Thymus (tissue), 14 donors: ENCODE data around the gene PHKG1. TPM values are rescaled to one million over a fixed set of nuclear protein-coding genes. Genes with fewer than 3 reads are reported as not detected.
"Not testable (repeated sequence)": the region's sequence is repeated elsewhere in the genome, so short reads cannot be mapped to it uniquely, and the experiment has no call there.

Experiments used
- DNase-seq, 9 donors: peaks; one replicate each; pipeline ENCODE4 v3.0.0-alpha.2; 2013; ENCODE audit warnings: low spot score in 9 of 9, low read depth in 6 of 9, missing footprints in 1 of 9
- H3K27ac ChIP-seq, 2 donors: one replicate each; pipeline ENCODE4 v1.5.1; 2013; ENCODE audit warnings: control low read depth in 1 of 2, low read depth in 1 of 2, low read length in 1 of 2, mild to moderate bottlenecking in 1 of 2, moderate library complexity in 1 of 2
- H3K27me3 ChIP-seq, 2 donors: one replicate each; pipeline ENCODE4 v1.5.1; 2013; ENCODE audit warnings: low read length in 1 of 2; ENCODE audit not compliant: control insufficient read depth in 2 of 2, insufficient read depth in 1 of 2
- H3K36me3 ChIP-seq, 2 donors: one replicate each; pipeline ENCODE4 v1.5.1; 2013; ENCODE audit warnings: low read length in 1 of 2, mild to moderate bottlenecking in 1 of 2, moderate library complexity in 1 of 2; ENCODE audit not compliant: control insufficient read depth in 2 of 2, insufficient read depth in 2 of 2
- H3K4me1 ChIP-seq, 2 donors: one replicate each; pipeline ENCODE4 v1.5.1; 2013; ENCODE audit warnings: low read length in 2 of 2; ENCODE audit not compliant: control insufficient read depth in 2 of 2, insufficient read depth in 2 of 2
- H3K4me3 ChIP-seq, 2 donors: one replicate each; pipeline ENCODE4 v1.5.1; 2013; ENCODE audit warnings: low read length in 2 of 2, control low read depth in 1 of 2, mild to moderate bottlenecking in 1 of 2
- H3K9me3 ChIP-seq, 2 donors: one replicate each; pipeline ENCODE4 v1.5.1; 2013; ENCODE audit warnings: low read length in 1 of 2, mild to moderate bottlenecking in 1 of 2; ENCODE audit not compliant: control insufficient read depth in 2 of 2, insufficient read depth in 1 of 2
- WGBS: extraction: QIAGEN DNeasy Blood & Tissue Kit; methylation state at CpG from one replicate; pipeline ENCODE4 v1.1.7; 2013; 5-methylcytosine and 5-hydroxymethylcytosine counted together
- long read RNA-seq, 10 donors: transcript quantifications; one replicate each; lab custom pipeline, GENCODE V29; 2026
- polyA plus RNA-seq: library from polyadenylated mRNA; stranded (reverse); fragments of 200-250 nt; gene quantifications from one replicate; pipeline ENCODE4 v1.2.3, GENCODE V29; 2013
- total RNA-seq: library from RNA; stranded (reverse); fragments of 120-200 nt; gene quantifications from one replicate; pipeline ENCODE4 v1.2.4, GENCODE V29; 2013
- donor health status: healthy.

PHKG1 gene
- 0.85 TPM for total RNA-seq
- 1.7 TPM for polyA plus RNA-seq
- long read RNA-seq, donor 1: 0 reads
- long read RNA-seq, donor 2: 0 reads
- long read RNA-seq, donor 3, partial matches to known transcripts: 5 of 23 reads
- long read RNA-seq, donor 3, other reads (novel, unspliced or antisense): 18 of 23 reads
- long read RNA-seq, donor 4: 0 reads
- long read RNA-seq, donor 5, partial matches to known transcripts: 5 of 25 reads
- long read RNA-seq, donor 5, other reads (novel, unspliced or antisense): 20 of 25 reads
- long read RNA-seq, donor 6: 0 reads
- long read RNA-seq, donor 7, partial matches to known transcripts: 0 of 1 reads
- long read RNA-seq, donor 7, other reads (novel, unspliced or antisense): 0 of 1 reads
- long read RNA-seq, donor 8, partial matches to known transcripts: 6 of 6 reads
- long read RNA-seq, donor 8, other reads (novel, unspliced or antisense): 0 of 6 reads
- long read RNA-seq, donor 9: 0 reads
- long read RNA-seq, donor 10: 0 reads

DNA sequence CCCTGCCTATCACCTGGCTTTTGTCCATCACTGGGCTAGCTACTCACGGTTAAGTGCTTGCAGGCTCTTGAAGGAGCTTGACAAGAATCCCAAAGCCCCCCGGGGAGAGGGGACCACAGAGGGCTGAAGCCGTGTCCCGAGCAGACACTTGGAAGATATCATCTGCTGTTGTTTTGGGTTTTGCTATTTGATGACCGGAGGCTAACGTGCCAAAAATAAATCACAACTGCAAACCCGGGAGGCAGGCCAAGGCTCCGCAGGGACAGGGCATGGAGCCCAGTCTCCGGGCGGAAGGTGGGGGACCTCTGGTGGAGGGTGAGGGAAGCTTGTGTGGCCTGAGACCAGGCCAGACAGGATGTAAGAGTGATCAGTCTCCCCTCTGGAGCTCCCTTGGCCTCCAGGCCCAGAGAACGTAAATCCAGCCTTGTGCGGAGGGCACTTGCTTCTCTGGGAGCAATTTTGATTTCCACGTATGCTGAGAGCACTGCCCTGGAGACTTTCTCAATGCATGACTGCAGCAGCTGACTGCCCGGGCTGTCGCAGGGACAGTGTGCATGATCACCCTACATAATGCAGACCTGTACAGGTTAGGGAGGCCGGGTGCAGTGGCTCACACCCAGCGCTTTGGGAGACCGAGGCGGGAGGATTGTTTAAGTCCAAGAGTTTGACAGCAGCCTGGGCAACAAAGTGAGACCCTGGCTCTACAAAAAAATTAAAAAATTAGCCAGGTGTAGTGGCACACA lies at the start of gene PHKG1:
PHKG1 (minus strand) TSS at position 164 of the 743 bp plus-strand sequence. CDS start 4,011 bp downstream, outside the sequence.
- H3K4me3 ChIP-seq: no peak within 1 kb of the TSS
- H3K4me1 ChIP-seq: no peaks in the 10 kb centered on the region
- H3K27me3 ChIP-seq: no peaks in the 10 kb centered on the region
- no peak for DNase-seq
- WGBS: 88% methylated on average over 19 of the region's 19 CpGs
- no peaks in the 10 kb centered on the region for H3K9me3 ChIP-seq
- H3K27ac ChIP-seq: no peak within 1 kb of the TSS
- peaks cover 0 to 3% of the 10 kb centered on the region in 2 donors for H3K36me3 ChIP-seq

- not testable (repeated sequence) for H3K4me3 ChIP-seq, DNase-seq, H3K27ac ChIP-seq, H3K27me3 ChIP-seq, H3K36me3 ChIP-seq, H3K9me3 ChIP-seq, H3K4me1 ChIP-seq
- 86% methylated on average over 2 of the region's 2 CpGs for WGBS
Measured at GRCh38 chr7:56131062-56131461, 38.3 kb upstream of the PHKG1 start.

GRCh38 chr7:56127241-56127975 lies 34.7 kb upstream of the PHKG1 start:
- Histone ChIP-seq H3K9me3 (no peaks in the 10 kb centered on the region), H3K36me3 (no peaks in the 10 kb centered on the region), H3K4me3 (no peak overlapping the region), H3K4me1 (no peaks in the 10 kb centered on the region), H3K27ac (no peak overlapping the region), H3K27me3 (no peaks in the 10 kb centered on the region)
- WGBS: 86% methylated on average over 7 of the region's 7 CpGs
- DNase-seq: no peak

DNA sequence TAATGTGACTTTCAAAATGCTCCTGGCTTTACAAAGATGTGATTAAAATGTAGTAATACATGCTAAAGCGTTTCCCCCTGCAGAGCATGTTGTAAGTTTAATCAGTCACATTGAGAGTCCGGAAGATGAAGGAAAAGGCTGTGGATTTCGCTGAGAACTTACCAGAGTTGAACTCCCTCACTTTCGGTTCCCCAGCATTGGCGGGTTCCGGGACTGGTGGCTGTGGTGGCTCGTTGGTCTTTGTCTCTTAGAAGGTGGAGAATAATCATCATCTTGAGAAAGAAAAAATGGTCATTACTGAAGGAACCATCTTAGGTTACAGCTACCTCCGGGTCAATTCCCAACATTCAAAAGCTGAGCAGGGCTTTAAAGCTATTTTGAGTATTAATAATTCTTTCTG lies 33.1 kb upstream of the PHKG1 start:
- Histone ChIP-seq H3K4me1 (no peaks in the 10 kb centered on the region), H3K27ac (no peak overlapping the region), H3K36me3 (no peaks in the 10 kb centered on the region), H3K27me3 (no peaks in the 10 kb centered on the region), H3K9me3 (no peaks in the 10 kb centered on the region), H3K4me3 (no peak overlapping the region)
- 89% methylated on average over 8 of the region's 8 CpGs for WGBS
- no peak for DNase-seq

DNA sequence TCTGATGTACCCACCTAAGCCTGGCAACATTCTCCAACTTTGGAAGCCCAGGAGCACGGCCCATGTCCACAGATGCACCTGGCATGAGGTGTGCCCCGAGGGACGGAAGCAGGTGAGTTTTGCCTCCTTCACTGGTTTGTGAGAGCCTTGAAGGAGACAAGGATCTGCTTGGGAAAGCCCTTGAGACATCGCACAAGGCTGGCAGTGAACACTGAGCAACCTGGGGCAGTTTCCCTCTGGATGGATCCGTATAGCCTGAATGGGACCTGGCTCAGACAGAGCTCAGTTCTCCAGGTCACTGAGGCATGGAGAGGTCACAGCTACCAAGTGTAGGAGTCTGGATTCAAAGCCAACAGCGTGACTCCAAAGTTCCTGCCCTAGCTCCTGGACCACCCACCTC lies 32.2 kb upstream of the PHKG1 start:
- no peak overlapping the region for H3K4me3 ChIP-seq
- no peaks in the 10 kb centered on the region for H3K36me3 ChIP-seq
- no peaks in the 10 kb centered on the region for H3K27me3 ChIP-seq
- 76% methylated on average over 6 of the region's 6 CpGs for WGBS
- H3K27ac ChIP-seq: no peak overlapping the region
- H3K4me1 ChIP-seq: no peaks in the 10 kb centered on the region
- no peaks in the 10 kb centered on the region for H3K9me3 ChIP-seq
- no peak for DNase-seq

DNA sequence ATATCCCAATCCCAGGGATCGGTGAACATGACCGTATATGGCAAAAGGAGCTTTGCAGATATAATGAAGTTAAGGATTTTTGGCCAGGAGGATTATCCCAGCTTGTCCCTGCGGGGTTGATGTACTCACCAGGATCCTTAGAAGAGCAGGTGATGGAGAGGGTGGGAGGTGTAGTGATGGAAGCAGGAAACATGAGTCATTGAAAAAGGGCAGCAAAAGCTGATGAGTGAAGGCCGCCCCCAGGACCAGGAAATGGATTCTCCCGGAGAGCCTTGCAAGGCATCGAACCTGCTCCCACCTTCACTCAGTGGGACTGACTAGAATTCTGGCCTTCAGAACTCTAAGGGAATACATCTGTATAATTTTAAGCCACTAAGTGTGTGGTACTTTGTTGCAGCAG lies 28.7 kb upstream of the PHKG1 start:
- 93% methylated on average over 6 of the region's 6 CpGs for whole genome bisulfite sequencing
- DNase-seq: no peak
- no peak overlapping the region for H3K27ac ChIP-seq
- peaks cover 0 to 11% of the 10 kb centered on the region in 2 donors for H3K27me3 ChIP-seq
- no peaks in the 10 kb centered on the region for H3K4me1 ChIP-seq
- no peak overlapping the region for H3K4me3 ChIP-seq
- H3K36me3 ChIP-seq: no peaks in the 10 kb centered on the region
- no peaks in the 10 kb centered on the region for H3K9me3 ChIP-seq

- DNase-seq: no peak
- H3K4me1 ChIP-seq: no peaks in the 10 kb centered on the region
- H3K27ac ChIP-seq: no peak within 1 kb of the TSS
- WGBS: 12% methylated on average over 65 of the region's 65 CpGs
- no peak within 1 kb of the TSS for H3K4me3 ChIP-seq
- no peaks in the 10 kb centered on the region for H3K36me3 ChIP-seq
- H3K9me3 ChIP-seq: peaks cover 0 to 2% of the 10 kb centered on the region in 2 donors
- H3K27me3 ChIP-seq: peaks cover 4 to 26% of the 10 kb centered on the region in 2 donors
Measured at GRCh38 chr7:56115852-56116538, 23.2 kb upstream of the PHKG1 start, which contains the start of gene NUPR2. TSS of gene NUPR2 (minus strand) at chr7:56116417. CDS start at chr7:56116314, 103 bp downstream.

DNA sequence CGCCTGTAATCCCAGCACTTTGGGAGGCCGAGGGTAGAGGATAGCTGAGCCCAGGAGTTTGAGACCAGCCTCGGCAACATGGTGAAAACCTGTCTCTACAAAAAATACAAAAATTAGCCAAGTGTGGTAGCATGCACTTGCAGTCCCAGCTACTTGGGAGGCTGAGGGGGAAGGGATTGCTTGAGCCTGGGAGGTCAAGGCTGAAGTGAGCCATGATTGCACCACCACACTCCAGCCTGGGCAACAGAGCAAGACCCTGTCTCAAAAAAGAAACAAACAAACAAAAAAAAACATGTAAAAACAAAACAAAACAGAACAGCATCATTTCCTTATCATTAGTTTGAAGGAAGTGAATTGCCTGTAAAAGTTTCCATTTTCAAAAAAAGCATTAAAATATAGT lies 19.5 kb upstream of the PHKG1 start:
- H3K36me3 ChIP-seq, H3K4me3 ChIP-seq, DNase-seq, H3K4me1 ChIP-seq, H3K27ac ChIP-seq, H3K9me3 ChIP-seq: not testable (repeated sequence)
- peaks cover 4 to 23% of the 10 kb centered on the region in 2 donors for H3K27me3 ChIP-seq
- 99% methylated on average over 3 of the region's 3 CpGs for WGBS
